Ovary (tissue), 9 donors: Measurements from ENCODE around the gene WDR31. TPM values are rescaled to one million over a fixed set of nuclear protein-coding genes. Genes with fewer than 3 reads are reported as not detected.

Experiments
- DNase-seq, 5 donors: peaks; one replicate each; pipeline ENCODE4 v3.0.0-alpha.2; 2019 to 2020
- H3K27ac ChIP-seq, 2 donors: fragments of 200-600 bp; one replicate each; pipeline versions ENCODE4 v1.5.1 to v1.8.0; 2019 to 2022
- H3K27me3 ChIP-seq: fragments of 200-600 bp; one replicate; pipeline ENCODE4 v1.8.0; 2022
- H3K36me3 ChIP-seq: fragments of 200-600 bp; sonication (generic); one replicate; pipeline ENCODE4 v1.5.1; 2019
- H3K4me1 ChIP-seq: one replicate; pipeline ENCODE4 v1.8.1; 2013; ENCODE audit warnings: mild to moderate bottlenecking, moderate library complexity; ENCODE audit not compliant: insufficient read depth
- H3K4me3 ChIP-seq: fragments of 200-600 bp; sonication (generic); one replicate; pipeline ENCODE4 v1.5.1; 2017
- H3K9me3 ChIP-seq, 2 donors: fragments of 200-600 bp in 1 of 2; sonication (generic) in 1 of 2; one replicate each; pipeline versions ENCODE4 v1.5.1 to v1.8.1; 2013 to 2019; ENCODE audit warnings: mild to moderate bottlenecking in 1 of 2, moderate library complexity in 1 of 2
- CTCF ChIP-seq, 3 donors: fragments of 450-650 bp in 2 of 3; fragments of 200-600 bp in 1 of 3; IDR thresholded peaks; one replicate each; pipeline versions ENCODE4 v1.5.1 to v1.8.0; 2016 to 2022; ENCODE audit warnings: antibody characterized with exemption in 3 of 3, mild to moderate bottlenecking in 1 of 3
- EP300 ChIP-seq: sonication (generic); formaldehyde crosslinking; IDR thresholded peaks from one replicate; pipeline ENCODE4 v1.6.1; 2017; ENCODE audit warnings: antibody characterized with exemption
- POLR2A ChIP-seq: fragments of 450-650 bp; IDR thresholded peaks from one replicate; pipeline ENCODE4 v1.6.1; 2017; ENCODE audit warnings: antibody characterized with exemption, mild to moderate bottlenecking, moderate library complexity
- WGBS, 3 donors: extraction: QIAGEN DNeasy Blood & Tissue Kit in 1 of 3; methylation state at CpG; one replicate each; pipeline versions ENCODE4 v1.1.5 to v1.1.7; 2013 to 2017; 5-methylcytosine and 5-hydroxymethylcytosine counted together
- intact Hi-C, 4 donors: fragments of 100-400 bp; cut with DNase I; formaldehyde crosslinking; loops; one replicate each; pipeline versions ENCODE4 v1.11.0 to v1.15.1; 2022 to 2023
- polyA plus RNA-seq, 2 donors: library from polyadenylated mRNA; stranded (reverse); fragments of 200-250 nt in 1 of 2; fragments of 350-450 nt in 1 of 2; fragmentation: Illumina TruSeq in 1 of 2; extraction: RNeasy Lipid Tissue Mini Kit (QIAGEN cat#74804) in 1 of 2; gene quantifications; one replicate each; pipeline ENCODE4 v1.2.3, GENCODE V29; 2013 to 2014
- total RNA-seq, 7 donors: library from RNA; depleted of rRNA in 2 of 7; stranded (reverse); fragments of >200 nt in 2 of 7; fragmentation: NEBNext Ultra II Directional in 3 of 7; extraction: Animal tissue kit (Norgen Biotek cat#: 25700) in 3 of 7; gene quantifications; one replicate each; pipeline versions ENCODE4 v1.1.0 to v1.2.4, GENCODE V29; 2016 to 2023
- donor health status: DM: no; HTN: no; CAD: no; lungs with moderate emphysema.
- donor health status: DM: no; HTN: no; CAD: no.
- donor health status: Bipolar disorder and iron deficiency.
- donor health status: DM: yes; HTN: yes; CAD: no.
- donor health status: DM: no; HTN: no; CAD: no.
- donor health status: DM: yes; HTN: yes; CAD: no.

Gene WDR31
- total and polyA plus RNA-seq, 9 donors: 1.7 to 5.3 (median 3.4) TPM

- TF ChIP-seq CTCF (IDR thresholded peaks at IDR 0.05): no peak
- TF ChIP-seq EP300: no peak
- TF ChIP-seq POLR2A: no peak
- H3K4me1 ChIP-seq: no peaks in the 10 kb centered on the region
Observed at GRCh38 chr9:113315231-113315630, 24.8 kb downstream of the WDR31 start.

GRCh38 chr9:113313261-113313660, 26.8 kb downstream of the WDR31 start:
- no peak for DNase-seq
- 64 to 77% (median 66%) methylated on average over 5 of the region's 5 CpGs for WGBS, 3 donors
- H3K4me1 ChIP-seq: no peaks in the 10 kb centered on the region
- H3K9me3 ChIP-seq: no peaks in the 10 kb centered on the region
- no peak overlapping the region for H3K4me3 ChIP-seq
- TF ChIP-seq POLR2A: no peak
- TF ChIP-seq EP300: no peak
- no peak for TF ChIP-seq CTCF (IDR thresholded peaks at IDR 0.05)
- H3K27me3 ChIP-seq: no peaks in the 10 kb centered on the region
- no peak overlapping the region for H3K27ac ChIP-seq
- intact Hi-C loops: no loop called here
- H3K36me3 ChIP-seq: no peaks in the 10 kb centered on the region

More at GRCh38 chr9:113315231-113315630, 24.8 kb downstream of the WDR31 start:
- Histone ChIP-seq H3K36me3 (no peaks in the 10 kb centered on the region), H3K27me3 (no peaks in the 10 kb centered on the region), H3K9me3 (no peaks in the 10 kb centered on the region), H3K27ac (no peak overlapping the region), H3K4me3 (no peak overlapping the region)
- DNase-seq: no peak
- intact Hi-C loops: no loop called here

GRCh38 chr9:113311961-113312360, 28.1 kb downstream of the WDR31 start:
- no peaks in the 10 kb centered on the region for H3K27me3 ChIP-seq
- no peak overlapping the region for H3K27ac ChIP-seq
- WGBS, 3 donors: 79 to 85% (median 80%) methylated on average over 3 of the region's 3 CpGs
- DNase-seq: no peak
- TF ChIP-seq EP300 (no peak), CTCF (IDR thresholded peaks at IDR 0.05) (no peak), POLR2A (no peak)
- no peaks in the 10 kb centered on the region for H3K9me3 ChIP-seq
- intact Hi-C loops: no loop called here
- H3K4me1 ChIP-seq: no peaks in the 10 kb centered on the region
- H3K4me3 ChIP-seq: no peak overlapping the region
- H3K36me3 ChIP-seq: no peaks in the 10 kb centered on the region

GRCh38 chr9:113310538-113310937, 29.5 kb downstream of the WDR31 start:
- no peak for DNase-seq
- H3K9me3 ChIP-seq: no peaks in the 10 kb centered on the region
- no peaks in the 10 kb centered on the region for H3K36me3 ChIP-seq
- no peak overlapping the region for H3K27ac ChIP-seq
- no peak for TF ChIP-seq POLR2A
- H3K4me1 ChIP-seq: no peaks in the 10 kb centered on the region
- WGBS, 3 donors: 18 to 27% (median 22%) methylated on average over 3 of the region's 3 CpGs
- intact Hi-C loops: no loop called here
- no peak overlapping the region for H3K4me3 ChIP-seq
- no peaks in the 10 kb centered on the region for H3K27me3 ChIP-seq

GRCh38 chr9:113309204-113309813, 30.8 kb downstream of the WDR31 start:
- 2 to 4% (median 4%) methylated on average over 2 of the region's 2 CpGs for WGBS, 3 donors
- H3K9me3 ChIP-seq: no peaks in the 10 kb centered on the region
- no peak for DNase-seq
- H3K27ac ChIP-seq: no peak overlapping the region
- no peaks in the 10 kb centered on the region for H3K27me3 ChIP-seq
- H3K4me3 ChIP-seq: no peak overlapping the region
- H3K36me3 ChIP-seq: no peaks in the 10 kb centered on the region
- H3K4me1 ChIP-seq: no peaks in the 10 kb centered on the region
- intact Hi-C loops: loop anchor here in 1 of 4 donors (10.0 kb wide), 1 partner anchor 95 kb away; the partner anchor contains the start of gene ALAD
- TF ChIP-seq CTCF (IDR thresholded peaks at IDR 0.05) (peak in 2 of 3 donors; percentile 18 to 42), POLR2A (no peak), EP300 (no peak)
